H9 (cell line): ENCODE results near the gene RNLS. TPM values are rescaled to one million over a fixed set of nuclear protein-coding genes. Genes with fewer than 3 reads are reported as not detected.

Source experiments
- DNase-seq: peaks from one replicate; pipeline ENCODE4 v3.0.0-alpha.2; 2017
- H2AFZ ChIP-seq: one replicate; pipeline ENCODE4 v1.6.1; 2013; ENCODE audit warnings: mild to moderate bottlenecking, low read length, control low read depth, moderate library complexity
- H2AK5ac ChIP-seq: 2 replicates; pipeline ENCODE4 v1.6.1; 2013; ENCODE audit warnings: low read length, control low read depth, mixed read lengths; ENCODE audit not compliant: insufficient read length
- H2BK120ac ChIP-seq: one replicate; pipeline ENCODE4 v1.6.1; 2013; ENCODE audit warnings: low read depth, mild to moderate bottlenecking, low read length, control low read depth, inconsistent platforms; ENCODE audit not compliant: poor library complexity, severe bottlenecking
- H2BK12ac ChIP-seq: 2 replicates; pipeline ENCODE4 v1.6.1; 2013; ENCODE audit warnings: low read length, control low read depth, mixed read lengths, low read depth; ENCODE audit not compliant: insufficient read length
- H2BK15ac ChIP-seq: 2 replicates; pipeline ENCODE4 v1.6.1; 2013; ENCODE audit warnings: low read depth, low read length, control low read depth
- H2BK20ac ChIP-seq: one replicate; pipeline ENCODE4 v1.6.1; 2013; ENCODE audit warnings: low read depth, mild to moderate bottlenecking, low read length, control low read depth, inconsistent platforms; ENCODE audit not compliant: poor library complexity, severe bottlenecking
- H2BK5ac ChIP-seq: 2 replicates; pipeline ENCODE4 v1.6.1; 2013; ENCODE audit warnings: low read length, control low read depth, mixed read lengths; ENCODE audit not compliant: insufficient read length
- H3K14ac ChIP-seq: 2 replicates; pipeline ENCODE4 v1.6.1; 2013; ENCODE audit warnings: low read length, control low read depth; ENCODE audit not compliant: insufficient read depth
- H3K18ac ChIP-seq: 2 replicates; pipeline ENCODE4 v1.6.1; 2013; ENCODE audit warnings: low read depth, mild to moderate bottlenecking, mixed read lengths, low read length, control low read depth; ENCODE audit not compliant: insufficient read length
- H3K23ac ChIP-seq: 2 replicates; pipeline ENCODE4 v1.6.1; 2013; ENCODE audit warnings: low read length, control low read depth, mixed read lengths, low read depth; ENCODE audit not compliant: insufficient read length
- H3K23me2 ChIP-seq: 2 replicates; pipeline ENCODE4 v1.6.1; 2013; ENCODE audit warnings: low read depth, mild to moderate bottlenecking, mixed read lengths, low read length, control low read depth; ENCODE audit not compliant: insufficient read length, poor library complexity, severe bottlenecking
- H3K27ac ChIP-seq: 2 replicates; pipeline ENCODE4 v1.5.1; 2013; ENCODE audit warnings: low read length, control low read depth, mixed read lengths, low read depth; ENCODE audit not compliant: insufficient read length
- H3K27me3 ChIP-seq: 2 replicates; pipeline ENCODE4 v1.6.1; 2013; ENCODE audit warnings: low read length, control low read depth, inconsistent platforms; ENCODE audit not compliant: insufficient read depth
- H3K4ac ChIP-seq: 2 replicates; pipeline ENCODE4 v1.6.1; 2013; ENCODE audit warnings: low read depth, mild to moderate bottlenecking, control low read depth, inconsistent platforms, low read length, moderate library complexity
- H3K4me1 ChIP-seq: 2 replicates; pipeline ENCODE4 v1.6.1; 2013; ENCODE audit warnings: low read length, control low read depth, inconsistent platforms; ENCODE audit not compliant: insufficient read depth
- H3K4me2 ChIP-seq: 2 replicates; pipeline ENCODE4 v1.6.1; 2013; ENCODE audit warnings: low read length, control low read depth, mixed read lengths; ENCODE audit not compliant: insufficient read length, insufficient read depth
- H3K56ac ChIP-seq: 2 replicates; pipeline ENCODE4 v1.6.1; 2013; ENCODE audit warnings: low read depth, mild to moderate bottlenecking, mixed read lengths, low read length, control low read depth; ENCODE audit not compliant: insufficient read length
- H3K79me1 ChIP-seq: 2 replicates; pipeline ENCODE4 v1.6.1; 2013; ENCODE audit warnings: low read depth, mild to moderate bottlenecking, moderate library complexity, low read length, control low read depth, inconsistent platforms; ENCODE audit not compliant: insufficient read depth, poor library complexity, severe bottlenecking
- H3K79me2 ChIP-seq: 2 replicates; pipeline ENCODE4 v1.6.1; 2013; ENCODE audit warnings: low read length, control low read depth, inconsistent platforms; ENCODE audit not compliant: insufficient read depth
- H3K9ac ChIP-seq: 2 replicates; pipeline ENCODE4 v1.6.1; 2013; ENCODE audit warnings: low read length, control low read depth, mixed read lengths; ENCODE audit not compliant: insufficient read length; ENCODE audit errors: extremely low read depth
- H3K9me3 ChIP-seq: one replicate; pipeline ENCODE4 v1.6.1; 2013; ENCODE audit warnings: low read depth, low read length, inconsistent platforms; ENCODE audit not compliant: control insufficient read depth
- H3T11ph ChIP-seq: one replicate; pipeline ENCODE4 v1.6.1; 2013; ENCODE audit warnings: mild to moderate bottlenecking, low read length, control low read depth, inconsistent platforms
- H4K20me1 ChIP-seq: one replicate; pipeline ENCODE4 v1.6.1; 2013; ENCODE audit not compliant: control insufficient read depth, insufficient read length, insufficient read depth
- H4K5ac ChIP-seq: 2 replicates; pipeline ENCODE4 v1.6.1; 2013; ENCODE audit warnings: low read depth, mild to moderate bottlenecking, mixed read lengths, low read length, control low read depth; ENCODE audit not compliant: insufficient read length
- H4K8ac ChIP-seq: replicated peaks from 2 replicates; pipeline ENCODE4 v1.6.1; 2013; ENCODE audit warnings: low read length, control low read depth, mixed read lengths, low read depth; ENCODE audit not compliant: insufficient read length
- H4K91ac ChIP-seq: 2 replicates; pipeline ENCODE4 v1.6.1; 2013; ENCODE audit warnings: low read depth, mild to moderate bottlenecking, moderate library complexity, mixed read lengths, low read length, control low read depth; ENCODE audit not compliant: insufficient read length
- H3K27ac Mint-ChIP-seq, 3 experiments: 2 replicates in 2 of 3; 3 replicates in 1 of 3; pipeline ENCODE4 v1.8.0; 2020 to 2021; ENCODE audit warnings: mixed read lengths in 3 of 3, mild to moderate bottlenecking in 1 of 3, moderate library complexity in 1 of 3
- H3K27me3 Mint-ChIP-seq: 2 replicates; pipeline ENCODE4 v1.8.0; 2021; ENCODE audit warnings: low read depth, mild to moderate bottlenecking, moderate library complexity, mixed read lengths
- H3K36me3 Mint-ChIP-seq, 3 experiments: 2 replicates in 2 of 3; 3 replicates in 1 of 3; pipeline ENCODE4 v1.8.0; 2020 to 2021; ENCODE audit warnings: low read depth in 3 of 3, mixed read lengths in 3 of 3; ENCODE audit not compliant: insufficient read depth in 1 of 3
- H3K4me1 Mint-ChIP-seq, 2 experiments: 2 replicates each; pipeline ENCODE4 v1.8.0; 2020; ENCODE audit warnings: mixed read lengths in 2 of 2
- H3K4me3 Mint-ChIP-seq, 2 experiments: 2 replicates in 1 of 2; 3 replicates in 1 of 2; pipeline ENCODE4 v1.8.0; 2020 to 2021; ENCODE audit warnings: mild to moderate bottlenecking in 2 of 2, mixed read lengths in 2 of 2, moderate library complexity in 1 of 2
- H3K9me3 Mint-ChIP-seq, 2 experiments: 2 replicates in 1 of 2; 3 replicates in 1 of 2; pipeline ENCODE4 v1.8.0; 2020; ENCODE audit warnings: mild to moderate bottlenecking in 2 of 2, mixed read lengths in 2 of 2, moderate library complexity in 1 of 2
- WGBS: extraction: QIAGEN DNeasy Blood & Tissue Kit; methylation state at CpG from one replicate; pipeline ENCODE4 v1.1.7; 2013; ENCODE audit warnings: missing lambda C conversion rate, low lambda C conversion rate, mixed read lengths; ENCODE audit not compliant: insufficient read length; ENCODE audit errors: extremely low coverage; 5-methylcytosine and 5-hydroxymethylcytosine counted together
- total RNA-seq: library from RNA; stranded (reverse); gene quantifications from 2 replicates; pipeline ENCODE4 v1.2.1, GENCODE V29; 2021
- TF ChIP-seq, protein P1 (sequence below): fragments of 200-600 bp; sonication (generic); conservative IDR thresholded peaks from 3 replicates; pipeline ENCODE4 v1.8.0; 2021; ENCODE audit warnings: antibody characterized with exemption, mild to moderate bottlenecking

RNLS gene
- total RNA-seq, 1 experiment from 2014 or later = 7.5 TPM

DNA sequence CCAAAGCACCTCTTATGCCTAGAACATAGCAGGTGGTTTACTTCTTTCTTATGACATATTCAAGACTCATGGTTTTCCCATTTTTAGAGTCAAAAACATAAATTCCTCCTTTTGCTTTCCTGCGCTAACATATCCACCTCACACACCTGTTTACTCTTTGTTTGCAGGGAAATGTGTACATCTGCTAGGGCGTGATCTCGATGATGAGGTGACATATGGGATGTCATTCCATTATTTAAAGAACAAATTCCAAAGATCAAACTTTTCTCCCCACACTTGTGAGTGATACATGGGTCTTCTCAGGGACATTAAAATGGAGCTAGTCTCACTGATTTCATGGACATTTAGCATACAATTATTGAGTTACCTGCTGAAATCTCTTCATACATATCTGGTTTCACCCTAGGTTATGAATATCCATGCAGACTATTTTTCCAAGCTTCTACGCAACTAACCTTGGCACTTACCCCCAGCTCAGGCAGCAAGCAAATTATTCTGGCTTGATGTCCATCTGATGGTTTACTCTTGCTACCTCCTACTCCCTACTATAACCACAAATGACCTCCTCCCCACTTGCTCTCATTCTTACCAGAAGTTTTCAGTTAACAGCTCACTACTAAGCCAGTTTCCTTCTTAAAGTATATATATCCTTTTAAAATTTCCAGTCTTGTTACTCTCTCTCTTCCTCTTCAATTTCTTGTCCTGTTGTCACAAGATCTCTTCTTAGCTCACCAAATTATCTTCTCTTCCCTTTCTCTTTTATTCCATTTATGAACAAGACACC, 208.5 kb downstream of the RNLS start:
- no peak overlapping the region for H3K23ac ChIP-seq
- TF ChIP-seq, protein P1, sequence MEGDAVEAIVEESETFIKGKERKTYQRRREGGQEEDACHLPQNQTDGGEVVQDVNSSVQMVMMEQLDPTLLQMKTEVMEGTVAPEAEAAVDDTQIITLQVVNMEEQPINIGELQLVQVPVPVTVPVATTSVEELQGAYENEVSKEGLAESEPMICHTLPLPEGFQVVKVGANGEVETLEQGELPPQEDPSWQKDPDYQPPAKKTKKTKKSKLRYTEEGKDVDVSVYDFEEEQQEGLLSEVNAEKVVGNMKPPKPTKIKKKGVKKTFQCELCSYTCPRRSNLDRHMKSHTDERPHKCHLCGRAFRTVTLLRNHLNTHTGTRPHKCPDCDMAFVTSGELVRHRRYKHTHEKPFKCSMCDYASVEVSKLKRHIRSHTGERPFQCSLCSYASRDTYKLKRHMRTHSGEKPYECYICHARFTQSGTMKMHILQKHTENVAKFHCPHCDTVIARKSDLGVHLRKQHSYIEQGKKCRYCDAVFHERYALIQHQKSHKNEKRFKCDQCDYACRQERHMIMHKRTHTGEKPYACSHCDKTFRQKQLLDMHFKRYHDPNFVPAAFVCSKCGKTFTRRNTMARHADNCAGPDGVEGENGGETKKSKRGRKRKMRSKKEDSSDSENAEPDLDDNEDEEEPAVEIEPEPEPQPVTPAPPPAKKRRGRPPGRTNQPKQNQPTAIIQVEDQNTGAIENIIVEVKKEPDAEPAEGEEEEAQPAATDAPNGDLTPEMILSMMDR = no peak
- H3K14ac ChIP-seq = no peak overlapping the region
- no peak for DNase-seq
- H2BK120ac ChIP-seq = no peak overlapping the region
- no peak overlapping the region for H3K4me3 Mint-ChIP-seq
- no peak overlapping the region for H2BK15ac ChIP-seq
- H3K36me3 Mint-ChIP-seq = no peaks in the 10 kb centered on the region
- no peaks in the 10 kb centered on the region for H3K27me3 ChIP-seq
- no CpG with 5 or more reads among the region's 4 CpGs for WGBS
- no peak overlapping the region for H3K9ac ChIP-seq
- H4K20me1 ChIP-seq = no peaks in the 10 kb centered on the region
- no peak overlapping the region for H3K18ac ChIP-seq
- H3K56ac ChIP-seq = no peak overlapping the region
- H3K4ac ChIP-seq = no peak overlapping the region
- H4K91ac ChIP-seq = no peak overlapping the region
- no peak overlapping the region for H3K27ac Mint-ChIP-seq
- no peak overlapping the region for H4K8ac ChIP-seq
- no peak overlapping the region for H3K4me2 ChIP-seq
- no peaks in the 10 kb centered on the region for H3K4me1 ChIP-seq
- no peak overlapping the region for H4K5ac ChIP-seq
- no peaks in the 10 kb centered on the region for H3K27me3 Mint-ChIP-seq
- H3K79me1 ChIP-seq = no peaks in the 10 kb centered on the region
- H3K9me3 Mint-ChIP-seq = no peaks in the 10 kb centered on the region
- no peak overlapping the region for H2BK5ac ChIP-seq
- no peaks in the 10 kb centered on the region for H3K79me2 ChIP-seq
- no peak overlapping the region for H2BK12ac ChIP-seq
- H2BK20ac ChIP-seq = no peak overlapping the region
- no peaks in the 10 kb centered on the region for H3K4me1 Mint-ChIP-seq
- no peak overlapping the region for H3T11ph ChIP-seq
- no peaks in the 10 kb centered on the region for H3K23me2 ChIP-seq
- no peak overlapping the region for H2AK5ac ChIP-seq
- H2AFZ ChIP-seq = no peak overlapping the region
- H3K27ac ChIP-seq = no peak overlapping the region
- H3K9me3 ChIP-seq = no peaks in the 10 kb centered on the region
